Testis (tissue), 3 donors: ENCODE results near the gene IFNA7. TPM values are rescaled to one million over a fixed set of nuclear protein-coding genes. Genes with fewer than 3 reads are reported as not detected.
"Not testable (repeated sequence)": the region's sequence is repeated elsewhere in the genome, so short reads cannot be mapped to it uniquely, and the experiment has no call there.

ENCODE experiments used
- DNase-seq: peaks from one replicate; pipeline ENCODE4 v3.0.0-alpha.2; 2019
- H3K27ac ChIP-seq, 2 donors: fragments of 200-600 bp; sonication (generic); one replicate each; pipeline ENCODE4 v1.5.1; 2019
- H3K27me3 ChIP-seq: fragments of 200-600 bp; sonication (generic); one replicate; pipeline ENCODE4 v1.5.1; 2019
- H3K36me3 ChIP-seq: fragments of 200-600 bp; sonication (generic); one replicate; pipeline ENCODE4 v1.5.1; 2017; ENCODE audit warnings: low read depth; ENCODE audit errors: missing control alignments
- H3K4me1 ChIP-seq: fragments of 200-600 bp; sonication (generic); one replicate; pipeline ENCODE4 v1.5.1; 2019
- H3K4me3 ChIP-seq, 2 donors: fragments of 200-600 bp; sonication (generic); one replicate each; pipeline ENCODE4 v1.5.1; 2017 to 2019
- H3K9me3 ChIP-seq: fragments of 200-600 bp; sonication (generic); one replicate; pipeline ENCODE4 v1.5.1; 2017
- POLR2A ChIP-seq: fragments of 450-650 bp; IDR thresholded peaks from one replicate; pipeline ENCODE4 v1.6.1; 2017; ENCODE audit warnings: antibody characterized with exemption, mild to moderate bottlenecking, moderate library complexity
- WGBS, 2 donors: methylation state at CpG; one replicate each; pipeline ENCODE4 v1.1.5; 2018; 5-methylcytosine and 5-hydroxymethylcytosine counted together
- intact Hi-C: fragments of 100-400 bp; cut with DNase I; formaldehyde crosslinking; loops from one replicate; pipeline ENCODE4 v1.15.1; 2023; ENCODE audit warnings: low total_unique reads
- polyA plus RNA-seq: library from polyadenylated mRNA; stranded (reverse); fragments of 350-450 nt; fragmentation: Illumina TruSeq; extraction: RNeasy Lipid Tissue Mini Kit (QIAGEN cat#74804); gene quantifications from one replicate; pipeline ENCODE4 v1.2.3, GENCODE V29; 2014; ENCODE audit warnings: low read depth, low replicate concordance; ENCODE audit not compliant: insufficient read depth
- total RNA-seq, 2 donors: library from RNA; depleted of rRNA; stranded (reverse); fragments of >200 nt; gene quantifications; one replicate each; pipeline ENCODE4 v1.2.3, GENCODE V29; 2016
- TF ChIP-seq, protein P1 (sequence below), 3 experiments: fragments of 450-650 bp in 2 of 3; fragments of 200-600 bp in 1 of 3; sonication (generic) in 1 of 3; IDR thresholded peaks; one replicate each; pipeline ENCODE4 v1.5.1; 2016 to 2019; ENCODE audit warnings: antibody characterized with exemption in 3 of 3, mild to moderate bottlenecking in 2 of 3, moderate library complexity in 1 of 3

The IFNA7 gene
- total and polyA plus RNA-seq, 3 donors from 2014 or later: not detected

DNA sequence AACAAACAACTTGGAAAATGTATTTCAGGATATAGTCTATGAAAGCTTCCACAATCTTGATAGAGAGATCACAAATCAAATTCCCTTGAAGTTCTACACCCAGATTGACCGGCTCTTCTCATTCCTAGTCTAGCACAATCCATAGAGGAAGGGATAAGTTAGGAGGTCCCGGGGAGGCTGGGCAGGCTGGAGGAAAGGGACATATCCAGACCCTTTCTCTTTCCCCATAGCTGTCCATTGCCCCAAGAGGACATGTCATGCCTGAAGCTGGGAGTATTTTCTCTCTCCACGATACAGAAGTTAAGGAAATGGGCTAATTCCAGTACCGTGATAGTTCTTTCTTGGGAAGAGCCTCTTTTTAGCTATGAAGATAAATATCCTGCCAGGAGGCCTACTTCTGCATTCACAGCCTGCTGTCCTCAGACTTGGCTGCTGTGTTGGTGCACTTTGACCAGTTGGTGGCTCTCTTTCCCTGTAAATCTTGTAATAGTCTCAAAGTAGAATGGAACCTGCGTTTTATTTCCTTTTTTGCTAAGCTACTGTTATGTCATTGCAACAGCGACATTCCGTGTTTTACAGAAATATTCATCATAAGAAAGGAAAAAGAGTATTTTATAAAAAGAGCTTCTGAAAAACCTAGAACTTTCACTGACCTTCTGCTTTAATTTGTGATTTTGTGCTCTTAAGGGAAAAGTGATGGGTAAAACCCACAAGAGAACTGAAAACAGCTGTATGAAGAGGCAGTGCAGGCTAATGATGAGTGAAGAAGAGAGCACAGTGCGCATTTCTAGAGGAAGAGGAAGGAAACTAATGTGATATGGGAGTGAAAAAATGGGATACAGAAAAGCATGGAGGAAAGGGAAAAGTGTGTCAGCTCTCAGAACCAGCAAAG lies 33.7 kb upstream of the IFNA7 start:
- H3K9me3 ChIP-seq, H3K4me1 ChIP-seq, H3K36me3 ChIP-seq, H3K4me3 ChIP-seq, H3K27ac ChIP-seq, intact Hi-C loops, H3K27me3 ChIP-seq: not testable (repeated sequence)
- TF ChIP-seq, protein P1, sequence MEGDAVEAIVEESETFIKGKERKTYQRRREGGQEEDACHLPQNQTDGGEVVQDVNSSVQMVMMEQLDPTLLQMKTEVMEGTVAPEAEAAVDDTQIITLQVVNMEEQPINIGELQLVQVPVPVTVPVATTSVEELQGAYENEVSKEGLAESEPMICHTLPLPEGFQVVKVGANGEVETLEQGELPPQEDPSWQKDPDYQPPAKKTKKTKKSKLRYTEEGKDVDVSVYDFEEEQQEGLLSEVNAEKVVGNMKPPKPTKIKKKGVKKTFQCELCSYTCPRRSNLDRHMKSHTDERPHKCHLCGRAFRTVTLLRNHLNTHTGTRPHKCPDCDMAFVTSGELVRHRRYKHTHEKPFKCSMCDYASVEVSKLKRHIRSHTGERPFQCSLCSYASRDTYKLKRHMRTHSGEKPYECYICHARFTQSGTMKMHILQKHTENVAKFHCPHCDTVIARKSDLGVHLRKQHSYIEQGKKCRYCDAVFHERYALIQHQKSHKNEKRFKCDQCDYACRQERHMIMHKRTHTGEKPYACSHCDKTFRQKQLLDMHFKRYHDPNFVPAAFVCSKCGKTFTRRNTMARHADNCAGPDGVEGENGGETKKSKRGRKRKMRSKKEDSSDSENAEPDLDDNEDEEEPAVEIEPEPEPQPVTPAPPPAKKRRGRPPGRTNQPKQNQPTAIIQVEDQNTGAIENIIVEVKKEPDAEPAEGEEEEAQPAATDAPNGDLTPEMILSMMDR (IDR thresholded peaks at IDR 0.05): peak in 1 of 3 experiments; percentile 19
- WGBS, 2 donors: 47 to 57% methylated on average over 8 of the region's 8 CpGs
- peak; percentile 58 for DNase-seq

- H3K27ac ChIP-seq: no peak overlapping the region
- H3K9me3 ChIP-seq: no peaks in the 10 kb centered on the region
- intact Hi-C loops: no loop called here
These were observed 32.2 kb upstream of the IFNA7 start for GRCh38 chr9:21234153-21234687.

DNA sequence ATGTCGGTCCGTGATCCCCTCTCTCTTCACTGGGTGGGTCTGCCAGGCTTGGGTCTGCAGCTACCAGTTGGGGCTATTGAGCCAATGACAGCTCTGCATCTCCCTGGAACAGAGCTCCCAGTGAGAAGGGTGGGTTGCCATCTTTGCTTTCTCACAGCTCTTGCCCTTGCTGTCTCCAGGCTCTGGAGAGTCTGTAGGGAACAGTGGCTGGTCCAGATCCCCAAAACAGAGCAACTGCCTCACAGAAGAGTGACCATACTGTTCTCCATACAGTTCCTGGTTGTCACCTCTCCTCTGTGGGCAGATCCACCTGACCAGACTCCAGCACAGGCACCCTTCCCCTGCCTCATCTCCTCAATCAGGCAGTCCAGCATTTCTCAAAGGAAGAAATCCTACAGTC lies 31.3 kb upstream of the IFNA7 start:
- intact Hi-C loops: no loop called here

More at GRCh38 chr9:21234153-21234687, 32.2 kb upstream of the IFNA7 start:
- no peaks in the 10 kb centered on the region for H3K36me3 ChIP-seq
- no peaks in the 10 kb centered on the region for H3K4me1 ChIP-seq
- no peaks in the 10 kb centered on the region for H3K27me3 ChIP-seq
- no peak for DNase-seq
- 90% methylated on average over 4 of the region's 4 CpGs; no CpG with 5 or more reads in 1 of the 2 donors for WGBS, 2 donors
- TF ChIP-seq POLR2A: no peak
- TF ChIP-seq, protein P1 (IDR thresholded peaks at IDR 0.05): no peak
- no peak overlapping the region for H3K4me3 ChIP-seq

DNA sequence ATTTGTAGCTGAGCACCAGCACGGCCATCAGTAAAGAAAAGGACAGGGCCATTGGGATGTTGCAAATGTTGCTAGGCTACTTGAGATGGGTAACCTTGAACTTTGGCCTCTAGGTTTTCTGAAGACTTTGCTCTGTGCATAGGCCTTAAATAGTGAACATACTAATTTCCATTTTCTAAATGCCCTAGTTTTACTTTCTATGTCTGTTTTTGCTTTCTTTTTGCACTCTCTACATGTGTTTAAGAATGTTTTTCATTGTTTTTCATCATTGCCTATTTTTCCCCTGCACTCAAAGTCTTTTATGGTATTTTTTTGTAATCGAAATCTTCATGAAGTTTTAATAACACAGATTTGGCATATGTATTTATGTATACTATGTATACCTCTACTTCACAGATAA lies 26.1 kb upstream of the IFNA7 start, which contains the start of gene IFNA17:
Gene IFNA17 (minus strand): TSS at position 101 of the 400 bp plus-strand sequence. CDS start 49 bp downstream, at position 52.
- Histone ChIP-seq H3K4me3 (no peak within 1 kb of the TSS), H3K36me3 (no peaks in the 10 kb centered on the region), H3K27ac (no peak within 1 kb of the TSS), H3K27me3 (no peaks in the 10 kb centered on the region), H3K4me1 (no peaks in the 10 kb centered on the region), H3K9me3 (no peaks in the 10 kb centered on the region)
- 74 to 79% methylated on average over 2 of the region's 2 CpGs for WGBS, 2 donors
- no peak for DNase-seq
- intact Hi-C loops: no loop called here
- TF ChIP-seq, protein P1 (IDR thresholded peaks at IDR 0.05): no peak
- no peak for TF ChIP-seq POLR2A

More for the DNA sequence above, 31.3 kb upstream of the IFNA7 start:
- Histone ChIP-seq H3K4me1 (no peaks in the 10 kb centered on the region), H3K9me3 (no peaks in the 10 kb centered on the region), H3K36me3 (no peaks in the 10 kb centered on the region), H3K27me3 (no peaks in the 10 kb centered on the region), H3K27ac (no peak overlapping the region), H3K4me3 (no peak overlapping the region)
- no peak for DNase-seq
- WGBS, 2 donors: 86 to 98% methylated on average over 2 of the region's 2 CpGs
- TF ChIP-seq POLR2A: no peak
- TF ChIP-seq, protein P1 (IDR thresholded peaks at IDR 0.05): no peak

- 85 to 91% methylated on average over 1 of the region's 1 CpG for WGBS, 2 donors
- DNase-seq, H3K9me3 ChIP-seq, H3K27me3 ChIP-seq, H3K27ac ChIP-seq, H3K36me3 ChIP-seq, intact Hi-C loops, H3K4me3 ChIP-seq, H3K4me1 ChIP-seq: not testable (repeated sequence)
These were observed 15.2 kb upstream of the IFNA7 start, which contains the start of gene IFNA16 for GRCh38 chr9:21217211-21217610. Gene IFNA16, minus strand, starts transcription at chr9:21217311. Its CDS starts 6 bp downstream, at chr9:21217305.
